Activated CD4-positive, alpha-beta T cell treated with anti-CD3 and anti-CD28 coated beads, Interleukin-2, amount 10 ng/mL, durations not matched to agents 7 days and 5 days (primary cell): ENCODE results near the gene SAMD3. TPM values are rescaled to one million over a fixed set of nuclear protein-coding genes. Genes with fewer than 3 reads are reported as not detected.
"Not testable (repeated sequence)": the region's sequence is repeated elsewhere in the genome, so short reads cannot be mapped to it uniquely, and the experiment has no call there.

ENCODE experiments used
- CTCF ChIA-PET: fragments of 350-600 bp; sonication (Branson Sonifier 250); formaldehyde crosslinking; loops from one replicate; lab custom pipeline; 2021; ENCODE audit warnings: antibody characterized with exemption; lab: Charles Lee
- POLR2A ChIA-PET: fragments of 350-600 bp; sonication (Branson Sonifier 250); formaldehyde crosslinking; loops from one replicate; lab custom pipeline; 2021; ENCODE audit warnings: antibody characterized with exemption; lab: Charles Lee
- DNase-seq: peaks from one replicate; pipeline ENCODE4 v3.0.0-alpha.2; 2020
- H3K27ac Mint-ChIP-seq: one replicate; pipeline ENCODE4 v1.8.0; 2021; ENCODE audit warnings: mild to moderate bottlenecking, moderate library complexity, mixed read lengths
- H3K27me3 Mint-ChIP-seq: one replicate; pipeline ENCODE4 v1.8.0; 2021; ENCODE audit warnings: mixed read lengths
- H3K36me3 Mint-ChIP-seq: one replicate; pipeline ENCODE4 v1.8.0; 2021; ENCODE audit warnings: low read depth, mixed read lengths
- H3K4me1 Mint-ChIP-seq: one replicate; pipeline ENCODE4 v1.8.0; 2021; ENCODE audit warnings: mixed read lengths
- H3K4me3 Mint-ChIP-seq: one replicate; pipeline ENCODE4 v1.8.0; 2021; ENCODE audit warnings: mild to moderate bottlenecking, moderate library complexity, mixed read lengths
- H3K9me3 Mint-ChIP-seq: one replicate; pipeline ENCODE4 v1.8.0; 2021; ENCODE audit warnings: mixed read lengths
- total RNA-seq, 2 experiments: library from RNA; stranded (reverse); gene quantifications; one replicate each; pipeline ENCODE4 v1.2.3, GENCODE V29; 2021

Gene SAMD3
- total RNA-seq, 2 experiments from 2014 or later: 49.5 to 50.9 TPM

GRCh38 chr6:130206479-130206878 lies 16.3 kb downstream of the SAMD3 start:
- POLR2A ChIA-PET: no interaction called here

GRCh38 chr6:130204322-130204721 lies 18.4 kb downstream of the SAMD3 start:
- ChIA-PET POLR2A (no interaction called here), CTCF (interaction anchor here (0.9 to 2.5 kb wide), 3 partner anchors 9 to 1424 kb away, joined by 3 to 13 read pairs (median 7); no protein-coding TSS in a partner anchor)
- H3K4me1 Mint-ChIP-seq: peaks cover 31% of the 10 kb centered on the region
- H3K4me3 Mint-ChIP-seq: no peak overlapping the region
- H3K36me3 Mint-ChIP-seq: peaks cover 87% of the 10 kb centered on the region
- no peaks in the 10 kb centered on the region for H3K27me3 Mint-ChIP-seq
- peaks cover 27% of the 10 kb centered on the region for H3K9me3 Mint-ChIP-seq
- H3K27ac Mint-ChIP-seq: no peak overlapping the region
- DNase-seq: no peak

More at GRCh38 chr6:130206479-130206878, 16.3 kb downstream of the SAMD3 start:
- CTCF ChIA-PET: interaction anchor here (0.6 kb wide), 1 partner anchor 651 kb away, joined by 3 read pairs; no protein-coding TSS in a partner anchor
- DNase-seq: no peak
- Mint-ChIP-seq H3K9me3 (peaks cover 19% of the 10 kb centered on the region), H3K4me3 (no peak overlapping the region), H3K36me3 (peaks cover 88% of the 10 kb centered on the region), H3K27ac (no peak overlapping the region), H3K4me1 (peaks cover 44% of the 10 kb centered on the region), H3K27me3 (no peaks in the 10 kb centered on the region)

- H3K9me3 Mint-ChIP-seq: peaks cover 23% of the 10 kb centered on the region
- peak overlapping the region; percentile 58 for H3K27ac Mint-ChIP-seq
- ChIA-PET POLR2A (no interaction called here), CTCF (interaction anchor here (0.7 to 2.5 kb wide), 4 partner anchors 10 to 37 kb away, joined by 3 to 13 read pairs (median 5); no protein-coding TSS in a partner anchor)
- H3K4me3 Mint-ChIP-seq: no peak overlapping the region
- no peak for DNase-seq
- peaks cover 33% of the 10 kb centered on the region for H3K4me1 Mint-ChIP-seq
- H3K27me3 Mint-ChIP-seq: no peaks in the 10 kb centered on the region
- H3K36me3 Mint-ChIP-seq: peaks cover 87% of the 10 kb centered on the region
These were observed 19.4 kb downstream of the SAMD3 start for GRCh38 chr6:130203370-130203769.

- CTCF ChIA-PET: interaction anchor here (2.1 to 2.5 kb wide), 2 partner anchors 10 to 15 kb away, joined by 7 to 13 read pairs; no protein-coding TSS in a partner anchor
- H3K36me3 Mint-ChIP-seq: peaks cover 86% of the 10 kb centered on the region
- H3K27ac Mint-ChIP-seq: peak overlapping the region; percentile 39
- no peaks in the 10 kb centered on the region for H3K27me3 Mint-ChIP-seq
- peaks cover 19% of the 10 kb centered on the region for H3K9me3 Mint-ChIP-seq
- POLR2A ChIA-PET: no interaction called here
- peaks cover 29% of the 10 kb centered on the region for H3K4me1 Mint-ChIP-seq
- no peak overlapping the region for H3K4me3 Mint-ChIP-seq
- DNase-seq: no peak
These were observed 20.0 kb downstream of the SAMD3 start for GRCh38 chr6:130202782-130203181.

- POLR2A ChIA-PET: interaction anchor here (0.7 kb wide), 1 partner anchor 22 kb away, joined by 5 read pairs; no protein-coding TSS in a partner anchor
- H3K27me3 Mint-ChIP-seq: no peaks in the 10 kb centered on the region
- no peak overlapping the region for H3K27ac Mint-ChIP-seq
- H3K36me3 Mint-ChIP-seq: peaks cover 81% of the 10 kb centered on the region
- DNase-seq: no peak
- H3K4me3 Mint-ChIP-seq: no peak overlapping the region
- H3K9me3 Mint-ChIP-seq: peaks cover 17% of the 10 kb centered on the region
- CTCF ChIA-PET: interaction anchor here (0.6 to 1.9 kb wide), 3 partner anchors 12 to 62 kb away, joined by 3 to 4 read pairs (median 3); no protein-coding TSS in a partner anchor
- H3K4me1 Mint-ChIP-seq: peaks cover 26% of the 10 kb centered on the region
These were observed 22.7 kb downstream of the SAMD3 start for GRCh38 chr6:130200020-130200419.

GRCh38 chr6:130198483-130199035 lies 24.2 kb downstream of the SAMD3 start:
- Mint-ChIP-seq H3K9me3 (peaks cover 21% of the 10 kb centered on the region), H3K4me3 (no peak overlapping the region), H3K27ac (no peak overlapping the region), H3K27me3 (no peaks in the 10 kb centered on the region), H3K36me3 (peaks cover 81% of the 10 kb centered on the region), H3K4me1 (peaks cover 24% of the 10 kb centered on the region)
- ChIA-PET POLR2A (no interaction called here), CTCF (interaction anchor here (1.0 to 1.2 kb wide), 2 partner anchors 9 to 522 kb away, joined by 3 read pairs; no protein-coding TSS in a partner anchor)
- DNase-seq: no peak

- Mint-ChIP-seq H3K4me1 (peaks cover 20% of the 10 kb centered on the region), H3K9me3 (peaks cover 26% of the 10 kb centered on the region), H3K36me3 (peaks cover 81% of the 10 kb centered on the region)
- H3K4me3 Mint-ChIP-seq, H3K27me3 Mint-ChIP-seq, POLR2A ChIA-PET, H3K27ac Mint-ChIP-seq, DNase-seq: not testable (repeated sequence)
- CTCF ChIA-PET: interaction anchor here (1.2 kb wide), 1 partner anchor 8 kb away, joined by 3 read pairs; no protein-coding TSS in a partner anchor
These were observed 24.8 kb downstream of the SAMD3 start for GRCh38 chr6:130197816-130198482.

- H3K9me3 Mint-ChIP-seq: peaks cover 25% of the 10 kb centered on the region
- H3K27me3 Mint-ChIP-seq, H3K4me3 Mint-ChIP-seq, POLR2A ChIA-PET, CTCF ChIA-PET, DNase-seq, H3K27ac Mint-ChIP-seq: not testable (repeated sequence)
- H3K4me1 Mint-ChIP-seq: peaks cover 32% of the 10 kb centered on the region
- peaks cover 86% of the 10 kb centered on the region for H3K36me3 Mint-ChIP-seq
These were observed 28.3 kb downstream of the SAMD3 start for GRCh38 chr6:130194434-130194833.

GRCh38 chr6:130190701-130191690 lies 31.8 kb downstream of the SAMD3 start:
- ChIA-PET CTCF (interaction anchor here (0.7 kb wide), 1 partner anchor 372 kb away, joined by 3 read pairs; no protein-coding TSS in a partner anchor), POLR2A (no interaction called here)
- Mint-ChIP-seq H3K4me1 (peaks cover 56% of the 10 kb centered on the region), H3K9me3 (peaks cover 33% of the 10 kb centered on the region), H3K27ac (no peak overlapping the region), H3K36me3 (peaks cover 91% of the 10 kb centered on the region), H3K4me3 (no peak overlapping the region), H3K27me3 (no peaks in the 10 kb centered on the region)
- no peak for DNase-seq

- CTCF ChIA-PET: interaction anchor here (0.9 to 1.2 kb wide), 2 partner anchors 9 to 78 kb away, joined by 3 read pairs; no protein-coding TSS in a partner anchor
- Mint-ChIP-seq H3K4me3 (no peak overlapping the region), H3K27me3 (no peaks in the 10 kb centered on the region), H3K36me3 (peaks cover 86% of the 10 kb centered on the region), H3K27ac (no peak overlapping the region), H3K4me1 (peaks cover 63% of the 10 kb centered on the region), H3K9me3 (peaks cover 35% of the 10 kb centered on the region)
- DNase-seq: no peak
- POLR2A ChIA-PET: no interaction called here
These were observed 33.0 kb downstream of the SAMD3 start for GRCh38 chr6:130189531-130190397.

GRCh38 chr6:130188207-130188899 lies 34.4 kb downstream of the SAMD3 start:
- no peaks in the 10 kb centered on the region for H3K27me3 Mint-ChIP-seq
- no peak overlapping the region for H3K4me3 Mint-ChIP-seq
- H3K9me3 Mint-ChIP-seq: peaks cover 28% of the 10 kb centered on the region
- ChIA-PET POLR2A (no interaction called here), CTCF (interaction anchor here (0.9 to 1.7 kb wide), 3 partner anchors 11 to 15 kb away, joined by 3 to 7 read pairs (median 4); no protein-coding TSS in a partner anchor)
- H3K4me1 Mint-ChIP-seq: peaks cover 71% of the 10 kb centered on the region
- no peak for DNase-seq
- H3K36me3 Mint-ChIP-seq: peaks cover 78% of the 10 kb centered on the region
- H3K27ac Mint-ChIP-seq: peak overlapping the region; percentile 5
